Ascending aorta (tissue), 2 donors: Measurements from ENCODE around the gene RHCG. TPM values are rescaled to one million over a fixed set of nuclear protein-coding genes. Genes with fewer than 3 reads are reported as not detected.
A peak's percentile ranks its signal among the peaks of the same experiment; 100 is the strongest.

ENCODE experiments used
- DNase-seq, 2 donors: peaks; one replicate each; pipeline ENCODE4 v3.0.0-alpha.2; 2019; ENCODE audit warnings: low spot score in 2 of 2
- H3K27ac ChIP-seq, 2 donors: fragments of 200-600 bp; sonication (generic); one replicate each; pipeline ENCODE4 v1.5.1; 2016 to 2017; ENCODE audit warnings: mild to moderate bottlenecking in 1 of 2
- H3K27me3 ChIP-seq: fragments of 200-600 bp; sonication (generic); one replicate; pipeline ENCODE4 v1.5.1; 2017
- H3K36me3 ChIP-seq, 2 donors: fragments of 200-600 bp; sonication (generic); one replicate each; pipeline ENCODE4 v1.5.1; 2016
- H3K4me1 ChIP-seq, 2 donors: fragments of 200-600 bp; sonication (generic); one replicate each; pipeline ENCODE4 v1.5.1; 2016 to 2017; ENCODE audit warnings: mild to moderate bottlenecking in 1 of 2
- H3K4me3 ChIP-seq, 2 donors: fragments of 200-600 bp; sonication (generic); one replicate each; pipeline ENCODE4 v1.5.1; 2016 to 2017; ENCODE audit warnings: mild to moderate bottlenecking in 1 of 2
- H3K9me3 ChIP-seq, 2 donors: fragments of 200-600 bp; sonication (generic); one replicate each; pipeline ENCODE4 v1.5.1; 2016
- CTCF ChIP-seq, 3 experiments: fragments of 200-600 bp in 2 of 3; fragments of 450-650 bp in 1 of 3; sonication (generic) in 2 of 3; IDR thresholded peaks; one replicate each; pipeline ENCODE4 v1.5.1; 2016 to 2019; ENCODE audit warnings: antibody characterized with exemption in 3 of 3, mild to moderate bottlenecking in 1 of 3, moderate library complexity in 1 of 3
- intact Hi-C: fragments of 100-400 bp; cut with DNase I; formaldehyde crosslinking; loops from one replicate; pipeline ENCODE4 v1.15.1; 2023
- total RNA-seq: library from RNA; depleted of rRNA; stranded (reverse); fragments of >200 nt; gene quantifications from one replicate; pipeline ENCODE4 v1.1.0, GENCODE V29; 2016

The RHCG gene
- total RNA-seq, result 0.43 TPM

- DNase-seq, result peak in 1 of 2 donors; percentile 56
Observed at GRCh38 chr15:89496155-89497098, at the start of gene RHCG. Gene RHCG, minus strand, starts transcription at chr15:89496583. Its CDS starts 39 bp downstream, at chr15:89496544.

GRCh38 chr15:89543389-89543788, 47.0 kb upstream of the RHCG start:
- no peaks in the 10 kb centered on the region for H3K9me3 ChIP-seq
- H3K27ac ChIP-seq, result no peak overlapping the region
- no peaks in the 10 kb centered on the region for H3K27me3 ChIP-seq
- H3K4me3 ChIP-seq, result no peak overlapping the region
- H3K36me3 ChIP-seq, result no peaks in the 10 kb centered on the region
- intact Hi-C loops, result no loop called here
- H3K4me1 ChIP-seq, result no peaks in the 10 kb centered on the region
- no peak for TF ChIP-seq CTCF (IDR thresholded peaks at IDR 0.05)
- DNase-seq, result no peak

More at GRCh38 chr15:89496155-89497098, at the start of gene RHCG:
- Histone ChIP-seq H3K27me3 (no peaks in the 10 kb centered on the region), H3K36me3 (no peaks in the 10 kb centered on the region), H3K9me3 (no peaks in the 10 kb centered on the region), H3K27ac (no peak within 1 kb of the TSS), H3K4me3 (peak within 1 kb of the TSS in 1 of 2 donors; percentile 53), H3K4me1 (peaks cover 0 to 6% of the 10 kb centered on the region in 2 donors)
- no peak for TF ChIP-seq CTCF (IDR thresholded peaks at IDR 0.05)
- intact Hi-C loops, result no loop called here

GRCh38 chr15:89542369-89542768, 46.0 kb upstream of the RHCG start:
- no peaks in the 10 kb centered on the region for H3K27me3 ChIP-seq
- intact Hi-C loops, result no loop called here
- no peak overlapping the region for H3K27ac ChIP-seq
- peaks cover 3 to 8% of the 10 kb centered on the region in 2 donors for H3K9me3 ChIP-seq
- no peaks in the 10 kb centered on the region for H3K36me3 ChIP-seq
- no peak overlapping the region for H3K4me3 ChIP-seq
- no peaks in the 10 kb centered on the region for H3K4me1 ChIP-seq
- DNase-seq, result no peak
- TF ChIP-seq CTCF (IDR thresholded peaks at IDR 0.05), result no peak

GRCh38 chr15:89539027-89539426, 42.6 kb upstream of the RHCG start:
- H3K4me1 ChIP-seq, result no peaks in the 10 kb centered on the region
- H3K36me3 ChIP-seq, result no peaks in the 10 kb centered on the region
- intact Hi-C loops, result no loop called here
- no peak for TF ChIP-seq CTCF (IDR thresholded peaks at IDR 0.05)
- DNase-seq, result no peak
- H3K27me3 ChIP-seq, result no peaks in the 10 kb centered on the region
- H3K9me3 ChIP-seq, result peaks cover 3 to 8% of the 10 kb centered on the region in 2 donors
- no peak overlapping the region for H3K4me3 ChIP-seq
- no peak overlapping the region for H3K27ac ChIP-seq

- Histone ChIP-seq H3K27ac (no peak overlapping the region), H3K36me3 (no peaks in the 10 kb centered on the region), H3K9me3 (peaks cover 3 to 8% of the 10 kb centered on the region in 2 donors), H3K4me1 (no peaks in the 10 kb centered on the region), H3K4me3 (no peak overlapping the region), H3K27me3 (no peaks in the 10 kb centered on the region)
- no peak for TF ChIP-seq CTCF (IDR thresholded peaks at IDR 0.05)
- DNase-seq, result no peak
- intact Hi-C loops, result no loop called here
Observed at GRCh38 chr15:89533861-89534544, 37.6 kb upstream of the RHCG start.
